GM18526 (cell line): ENCODE measurements around the gene TMEM203.

ENCODE experiments used
- POLR2A ChIP-seq: IDR thresholded peaks from 3 replicates; pipeline ENCODE4 v1.6.1; 2011; ENCODE audit not compliant: insufficient read length; ENCODE audit errors: extremely low read depth

Gene TMEM203, protein sequence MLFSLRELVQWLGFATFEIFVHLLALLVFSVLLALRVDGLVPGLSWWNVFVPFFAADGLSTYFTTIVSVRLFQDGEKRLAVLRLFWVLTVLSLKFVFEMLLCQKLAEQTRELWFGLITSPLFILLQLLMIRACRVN

DNA sequence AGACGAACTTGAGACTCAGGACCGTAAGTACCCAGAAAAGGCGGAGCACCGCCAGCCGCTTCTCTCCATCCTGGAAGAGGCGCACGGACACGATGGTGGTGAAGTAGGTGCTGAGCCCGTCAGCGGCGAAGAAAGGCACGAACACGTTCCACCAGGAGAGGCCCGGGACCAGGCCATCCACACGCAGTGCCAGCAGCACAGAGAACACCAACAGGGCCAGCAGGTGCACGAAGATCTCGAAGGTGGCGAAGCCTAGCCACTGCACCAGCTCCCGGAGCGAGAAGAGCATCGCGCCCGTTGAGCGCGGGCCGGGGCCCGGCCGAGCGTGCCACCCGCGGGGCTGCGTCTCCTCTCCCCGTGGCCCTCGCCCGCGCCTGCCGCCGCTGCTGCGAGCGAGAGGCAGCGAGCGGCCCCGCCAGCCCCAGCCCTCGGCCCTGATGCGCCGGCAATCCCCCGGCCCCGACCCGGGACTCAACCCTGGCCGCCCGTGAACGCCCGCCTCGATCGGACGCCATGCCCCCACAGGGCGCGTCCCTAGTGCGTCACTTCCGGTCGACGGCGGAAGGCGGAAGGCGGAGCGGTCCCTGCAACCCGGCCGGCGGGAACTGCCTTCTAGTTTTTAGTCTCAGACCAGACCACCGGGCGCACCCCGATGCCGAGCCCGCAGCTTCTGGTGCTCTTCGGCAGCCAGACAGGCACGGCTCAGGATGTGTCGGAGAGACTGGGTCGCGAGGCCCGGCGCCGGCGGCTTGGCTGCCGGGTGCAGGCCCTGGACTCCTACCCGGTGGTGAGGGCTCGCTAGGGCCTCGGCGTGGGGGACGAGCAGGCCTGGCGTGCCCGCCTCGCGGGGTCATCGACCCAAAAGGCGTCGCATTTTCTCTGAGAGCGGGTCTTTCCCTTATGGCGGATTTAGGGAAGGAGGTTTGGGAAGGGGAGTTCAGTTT lies at the start of gene TMEM203, which contains the start of gene NDOR1:
TMEM203 (minus strand) TSS at position 523 of the 944 bp plus-strand sequence; CDS start at position 289, 234 bp downstream.
NDOR1 (plus strand) TSS at position 575 of the 944 bp plus-strand sequence; CDS start at position 653, 78 bp downstream.
- TF ChIP-seq POLR2A, result peak; percentile 93

DNA sequence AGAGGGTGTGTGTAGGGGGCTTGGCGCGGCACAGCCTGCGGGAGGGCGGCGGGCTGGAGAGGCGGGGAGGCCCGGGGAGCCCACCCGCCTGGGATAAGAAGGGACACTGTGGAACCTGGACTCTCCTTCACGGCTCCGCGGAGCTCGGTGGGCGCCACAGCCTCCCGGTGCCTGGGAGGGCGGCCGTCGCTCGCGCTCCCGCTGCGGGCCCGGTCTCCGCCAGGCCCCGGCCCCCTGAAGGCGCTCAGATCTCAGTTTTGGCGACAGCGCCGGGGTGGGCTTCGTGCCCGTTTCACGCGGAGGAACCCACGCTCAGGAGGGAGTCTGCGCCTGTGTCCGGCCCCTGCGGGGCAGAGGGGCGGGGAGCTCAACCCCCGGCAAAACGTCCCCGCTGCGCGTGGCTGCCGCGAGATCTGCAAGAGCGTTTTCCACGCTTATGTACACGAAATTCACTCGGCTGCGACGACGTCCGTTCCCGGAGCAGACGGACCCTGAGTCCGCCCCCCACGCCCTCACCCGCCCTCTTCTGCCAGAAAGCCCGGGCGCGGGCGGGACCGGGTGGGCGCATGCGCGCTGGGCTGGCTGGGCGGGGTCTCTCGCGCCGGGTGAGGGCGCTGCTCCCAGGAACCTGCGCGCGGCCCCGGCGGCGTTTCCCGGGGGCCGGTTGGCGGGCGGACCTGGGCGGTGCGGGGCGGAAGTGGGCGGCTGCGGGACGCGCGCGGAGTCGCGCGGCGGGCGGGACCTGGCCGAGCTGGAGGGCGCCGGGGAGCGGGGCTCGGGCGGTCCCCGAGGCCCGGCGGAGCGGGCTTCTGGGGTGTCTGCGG lies 49.4 kb upstream of the TMEM203 start, which contains the start of gene NELFB:
NELFB (plus strand) TSS at position 704 of the 824 bp plus-strand sequence.
- TF ChIP-seq POLR2A, result peak; percentile 83

DNA sequence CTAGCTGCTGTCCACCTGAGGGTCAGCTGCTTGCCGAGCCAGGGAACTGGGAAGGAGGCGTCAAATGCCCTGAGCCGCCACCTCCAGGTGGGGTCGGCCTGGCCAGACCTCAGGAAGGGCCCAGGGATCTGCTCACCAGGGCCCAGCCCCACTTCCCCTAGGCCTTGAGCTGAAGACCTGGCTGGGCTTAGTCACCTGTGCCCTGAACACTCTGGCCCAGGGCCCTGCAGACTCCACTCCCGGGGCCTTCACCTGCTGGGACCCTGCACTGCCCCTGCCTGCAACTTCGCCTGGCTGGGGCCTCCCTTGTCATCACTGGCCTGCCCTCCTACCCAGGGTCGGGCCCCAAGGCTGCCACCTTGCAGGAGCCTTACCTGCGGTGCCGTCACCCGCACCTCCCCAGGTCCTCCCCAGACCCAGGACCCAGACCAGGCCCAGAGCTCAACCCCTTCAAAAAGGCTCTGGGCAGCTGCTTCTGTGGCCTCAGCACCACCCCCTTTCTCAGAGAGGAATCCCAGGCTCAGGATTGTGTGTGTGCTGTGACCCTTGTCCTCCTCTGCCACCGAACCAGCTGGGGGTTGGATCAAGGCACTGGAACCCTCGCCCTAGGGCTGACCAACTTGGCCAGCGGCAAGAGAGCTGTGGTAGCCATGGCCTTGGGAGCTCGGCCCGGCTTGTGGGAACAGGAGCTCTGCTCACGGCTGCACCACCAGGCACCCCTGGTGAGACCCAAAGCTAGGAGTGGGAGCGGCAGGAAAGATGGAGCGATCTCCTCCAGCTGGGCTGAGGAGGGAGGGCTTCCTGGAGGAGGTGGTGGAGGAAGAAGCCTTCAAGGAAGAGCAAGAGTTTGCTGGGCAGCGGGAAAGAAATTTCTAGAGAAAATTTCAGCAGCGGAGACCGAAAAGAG lies 48.5 kb upstream of the TMEM203 start:
- no peak for TF ChIP-seq POLR2A

DNA sequence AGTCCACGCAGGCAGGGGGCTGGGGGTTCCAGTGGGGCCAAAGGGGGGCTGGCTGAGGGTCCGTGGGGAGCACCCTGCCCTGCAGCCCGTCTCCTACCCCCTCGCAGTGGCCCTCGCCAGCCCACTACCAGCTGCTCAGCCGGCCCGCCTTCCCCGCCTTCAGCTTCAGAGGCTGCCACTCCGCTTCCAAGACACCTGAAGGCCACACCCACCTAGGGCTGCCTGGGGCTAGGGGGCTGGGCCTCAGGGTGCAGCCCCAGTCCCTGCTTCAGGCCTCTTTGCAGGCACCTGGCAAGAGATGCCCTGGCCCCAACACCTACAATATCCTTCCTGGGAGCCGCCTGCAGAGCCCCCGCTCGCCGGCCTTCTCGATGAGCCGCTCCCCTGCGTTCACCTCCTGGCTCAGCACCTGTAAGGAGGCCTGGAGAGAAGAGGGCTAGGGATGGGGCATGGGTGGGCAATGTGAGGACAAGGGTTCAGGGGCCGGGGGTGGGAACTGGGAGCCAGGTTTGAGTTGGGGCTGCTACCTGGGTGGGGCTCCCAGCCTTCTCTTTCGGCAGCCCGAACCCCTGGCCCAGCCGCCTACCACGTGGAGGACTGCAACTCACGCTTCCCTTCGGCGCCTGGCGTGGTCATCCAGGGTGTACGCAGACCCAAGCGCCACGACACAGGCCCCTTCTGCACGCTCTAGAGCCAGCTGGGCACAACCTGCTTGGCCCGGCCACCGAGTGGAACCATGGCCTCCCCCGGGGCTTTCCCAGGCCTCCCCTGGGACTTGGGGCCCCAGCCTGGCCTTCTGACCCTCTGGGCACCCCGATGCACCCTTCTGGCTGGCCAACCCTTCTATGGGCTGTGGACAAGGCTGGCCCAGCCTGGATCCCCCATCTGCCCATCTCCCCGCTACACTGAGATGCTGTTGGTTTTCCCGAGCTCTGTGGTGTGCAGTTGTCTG lies 47.4 kb upstream of the TMEM203 start:
- TF ChIP-seq POLR2A, result no peak

DNA sequence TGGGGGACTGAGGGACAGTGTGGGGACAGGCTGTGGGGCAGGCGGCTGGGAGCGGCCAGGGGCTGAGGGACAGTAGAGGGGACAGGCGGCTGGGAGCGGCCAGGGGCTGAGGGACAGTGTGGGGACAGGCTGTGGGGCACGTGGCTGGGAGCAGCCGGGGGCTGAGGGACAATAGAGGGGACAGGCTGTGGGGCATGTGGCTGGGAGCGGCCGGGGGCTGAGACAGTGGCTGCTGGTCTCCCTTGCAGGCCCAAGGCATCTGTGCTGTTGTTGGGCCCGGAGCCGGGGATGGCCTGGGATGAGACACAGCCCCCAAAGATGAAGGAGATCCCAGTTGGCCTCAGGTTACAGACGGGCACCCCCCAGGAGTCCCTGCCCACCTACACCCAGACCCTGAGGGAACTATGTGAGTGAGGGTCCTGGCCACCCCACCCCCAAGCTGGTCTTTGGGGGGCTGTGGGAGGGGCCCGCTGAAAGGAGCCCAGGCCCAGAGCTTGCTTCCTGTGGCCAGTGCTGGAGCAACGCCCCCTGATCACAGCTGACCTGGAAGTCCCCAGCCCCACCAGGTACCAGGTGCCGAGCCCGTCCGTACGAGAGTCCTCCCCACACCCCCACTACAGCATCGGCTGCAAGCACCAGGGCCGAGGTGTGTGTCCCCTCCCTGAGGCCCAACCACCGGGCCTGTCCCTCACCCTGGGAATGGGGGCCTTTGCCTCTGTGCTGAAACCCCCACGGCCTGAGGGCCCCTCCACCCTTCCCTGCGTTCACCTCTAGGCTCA lies 46.2 kb upstream of the TMEM203 start:
- TF ChIP-seq POLR2A, result no peak

DNA sequence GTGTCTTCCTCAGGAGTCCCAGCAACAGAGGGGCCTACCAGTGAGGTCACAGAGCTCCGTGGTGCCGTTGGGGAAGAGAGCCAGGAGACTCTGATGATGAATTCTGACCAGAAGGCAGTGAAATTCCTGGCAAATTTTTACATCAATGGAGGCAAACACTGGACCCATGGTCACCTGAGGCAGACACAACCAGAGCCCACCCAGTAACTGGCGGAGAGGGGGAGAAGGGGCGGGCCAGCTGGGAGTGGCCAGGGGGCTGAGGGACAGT lies 45.7 kb upstream of the TMEM203 start, which contains the start of gene STPG3:
STPG3 (plus strand) TSS at position 93 of the 268 bp plus-strand sequence; CDS start at position 94, 1 bp downstream.
- TF ChIP-seq POLR2A, result no peak

DNA sequence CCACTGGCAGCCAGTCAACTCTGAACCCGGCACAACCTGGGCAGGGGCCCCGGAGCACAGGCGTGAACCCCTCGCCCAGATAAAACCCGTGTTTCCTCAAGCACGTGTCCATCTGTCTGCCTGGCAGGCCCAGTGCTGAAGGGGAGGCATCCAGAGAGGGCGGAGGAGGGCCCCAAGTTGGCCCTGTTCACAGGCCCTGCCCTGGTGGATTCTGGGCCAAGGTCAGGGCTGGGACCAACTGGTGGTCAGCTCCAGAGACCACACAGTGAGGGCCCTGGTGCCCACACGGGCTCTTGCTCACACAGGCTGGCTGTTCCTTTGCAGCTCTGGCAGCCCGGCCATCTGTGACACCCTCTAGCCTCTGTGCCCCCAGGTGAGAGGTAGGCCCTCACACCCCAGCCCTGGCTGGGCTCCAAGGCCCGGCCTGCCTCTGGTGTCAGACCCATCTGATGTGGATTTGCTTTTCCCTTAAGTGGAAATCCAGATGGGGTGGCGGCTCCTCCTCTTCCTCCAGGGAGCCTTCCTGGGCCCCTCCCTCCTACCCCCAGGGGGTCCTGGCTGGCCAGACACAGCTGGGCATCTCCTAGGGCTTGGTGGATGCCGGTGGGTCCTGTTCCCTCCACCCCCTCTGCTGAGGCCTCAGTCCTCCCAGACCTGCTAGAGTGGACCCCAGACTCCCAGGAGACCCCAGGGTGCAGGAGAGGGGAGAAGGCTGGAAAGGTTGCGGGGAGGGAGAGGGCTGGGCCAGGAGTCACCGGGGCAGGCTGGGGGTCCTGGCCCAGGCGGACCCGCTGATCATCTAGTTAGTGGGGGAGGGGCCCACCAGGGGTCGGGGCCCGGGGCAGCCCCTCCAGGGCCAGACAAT lies 45.1 kb upstream of the TMEM203 start:
- TF ChIP-seq POLR2A, result no peak

DNA sequence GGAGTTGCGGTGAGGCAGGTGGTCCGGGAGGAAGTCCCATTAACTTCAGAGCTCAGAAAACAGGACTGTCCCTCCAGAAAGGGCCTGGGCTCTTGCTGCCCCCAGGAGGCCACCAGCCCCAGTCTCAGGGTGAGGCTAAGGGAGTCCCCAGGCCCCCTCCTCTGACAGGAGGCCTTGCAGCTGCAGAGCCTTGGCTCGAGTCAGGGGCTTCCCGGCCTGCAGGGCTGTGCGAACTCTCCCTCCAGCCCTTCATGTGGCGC lies 42.4 kb upstream of the TMEM203 start:
- no peak for TF ChIP-seq POLR2A

DNA sequence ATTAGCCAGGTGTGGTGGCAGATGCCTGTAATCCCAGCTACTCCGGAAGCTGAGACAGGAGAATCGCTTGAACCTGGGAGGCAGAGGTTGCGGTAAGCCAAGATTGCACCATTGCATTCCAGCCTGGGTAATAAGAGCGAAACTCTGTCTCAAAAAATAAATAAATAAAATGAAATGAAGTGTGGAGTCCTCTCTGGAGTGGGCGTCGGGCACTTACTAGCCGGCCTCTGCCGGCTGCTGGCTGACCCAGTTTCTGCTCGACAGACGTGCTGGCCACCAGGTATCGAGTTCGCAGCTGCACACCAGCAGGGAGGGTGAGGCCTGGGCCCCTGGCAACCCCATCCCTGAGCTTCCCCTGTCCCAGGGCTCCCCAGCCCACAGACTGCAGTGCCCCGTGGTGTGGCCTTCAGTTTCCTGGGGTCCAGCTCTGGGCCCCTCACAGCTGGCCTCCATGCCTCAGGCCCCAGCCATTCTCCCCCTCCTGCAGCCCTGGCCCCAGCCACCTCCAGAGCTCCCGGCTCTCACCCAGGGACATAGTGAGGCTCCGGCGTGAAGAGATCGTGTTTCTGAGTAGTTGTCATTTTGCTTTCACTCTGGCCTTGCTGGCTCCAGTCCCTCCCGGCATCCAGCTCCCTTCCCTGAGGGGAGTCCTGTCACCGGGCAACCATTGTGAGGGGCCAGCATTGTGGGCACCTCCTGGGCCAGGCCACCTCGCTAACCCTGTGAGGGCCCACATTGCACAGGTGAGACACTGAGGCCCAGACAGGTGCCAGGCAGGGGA lies 41.9 kb upstream of the TMEM203 start:
- no peak for TF ChIP-seq POLR2A

DNA sequence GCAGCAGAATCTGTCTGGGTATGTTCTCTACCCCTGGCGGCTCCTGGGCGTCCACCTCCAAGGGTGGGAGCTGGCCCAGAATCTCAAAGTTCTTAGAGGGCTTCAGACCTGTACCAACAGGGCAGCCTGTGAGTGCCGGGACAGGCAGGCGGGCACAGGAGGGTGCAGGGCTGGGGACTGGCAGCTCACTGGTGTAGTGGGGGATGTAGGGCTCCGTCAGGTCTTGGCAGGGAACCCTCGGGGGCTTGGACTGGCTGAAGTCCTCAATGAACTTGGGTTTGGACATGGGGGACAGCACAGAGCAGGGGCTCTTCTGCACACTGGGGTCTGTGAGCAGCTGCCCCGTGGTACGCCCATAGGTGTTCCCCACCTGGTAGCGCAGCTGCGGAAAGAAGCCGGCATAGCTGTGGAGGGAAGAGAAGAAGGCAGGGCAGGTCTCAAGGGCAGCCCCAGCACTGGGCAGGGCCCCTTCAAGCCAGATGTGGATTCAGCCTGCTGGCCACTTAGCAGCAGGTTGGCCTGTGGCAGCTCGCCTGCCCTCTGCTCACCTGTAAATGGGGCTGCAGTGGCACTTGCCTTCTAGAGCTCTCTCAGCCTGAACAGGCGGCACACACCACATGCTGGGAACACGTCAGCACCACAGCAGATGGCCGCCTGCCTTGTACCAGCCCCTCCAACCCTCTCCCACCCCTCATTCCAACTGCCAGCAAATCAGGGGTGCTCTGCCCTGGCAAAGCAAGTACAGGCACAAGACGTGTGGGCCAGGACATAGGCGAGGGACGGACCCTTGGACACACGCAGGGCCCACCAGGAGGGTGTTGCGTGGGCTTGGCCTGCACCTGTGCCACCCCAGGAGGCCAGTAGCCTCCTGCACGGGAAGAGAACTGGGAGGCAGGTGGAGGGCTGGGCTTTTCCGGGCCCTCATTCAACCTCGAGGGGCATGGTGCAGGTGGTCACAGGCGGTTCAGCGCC lies 40.3 kb upstream of the TMEM203 start:
- no peak for TF ChIP-seq POLR2A
